Heart left ventricle (tissue), 13 donors: ENCODE data around the gene FAR2.

Source experiments
- CTCF ChIP-seq, 12 donors: fragments of 200-600 bp; sonication (generic) in 4 of 12; IDR thresholded peaks; one replicate each; pipeline versions ENCODE4 v1.5.0 to v1.8.0; 2018 to 2022; ENCODE audit warnings: antibody characterized with exemption in 12 of 12, mild to moderate bottlenecking in 5 of 12
- POLR2A ChIP-seq, 2 donors: fragments of 450-650 bp; IDR thresholded peaks; one replicate each; pipeline ENCODE4 v1.6.1; 2017; ENCODE audit warnings: antibody characterized with exemption in 2 of 2, mild to moderate bottlenecking in 2 of 2, moderate library complexity in 2 of 2
- donor health status: ischemic (EF 13 %, LVEDD 7.1; RV severe dilation, severe dysfunction).
- donor health status: DM: no; HTN: yes; CAD: no.
- donor health status: DM: no; HTN: no; CAD: no.
- donor health status: ischemic (EF 25% LVEDD 6.9; RV normal size, moderate dysfunction).
- donor health status: ischemic (EF 25% LVEDD 5.7; RV mildly dilated, moderate dysfunction).
- donor health status: ischemic (EF 35%, LVEDD 5.7; RV mildly dilated, moderate dysfunction).
- donor health status: nonischemic (EF 11% LVEDD 7.7; RV severe dilation, severe dysfunction).
- donor health status: DM: yes; HTN: yes; CAD: no.
- donor health status: PGD.
- donor health status: ischemic (EF 29% LVEDD 5.4; RV normal size, mild dysfunction).
- donor health status: nonischemic (EF 23%, LVEDD 6.1; RV moderate dilation, normal function).

GRCh38 chr12:29273178-29273843 is 124.2 kb downstream of the FAR2 start:
- TF ChIP-seq CTCF (IDR thresholded peaks at IDR 0.05) (no peak), POLR2A (IDR thresholded peaks at IDR 0.05) (no peak)
